Loucy (cell line): Measurements from ENCODE around the gene CCDC33.

Source experiments
- H2AFZ ChIP-seq: fragments of 200-600 bp; sonication (generic); 2 replicates; pipeline ENCODE4 v1.6.0; 2016; ENCODE audit warnings: antibody characterized with exemption, mild to moderate bottlenecking, low read length, moderate library complexity
- H3F3A ChIP-seq: fragments of 200-600 bp; 2 replicates; pipeline ENCODE4 v1.6.0; 2016; ENCODE audit warnings: antibody characterized with exemption, low read depth, mild to moderate bottlenecking
- H3K27me3 ChIP-seq: fragments of 200-600 bp; sonication (generic); 2 replicates; pipeline ENCODE4 v1.6.1; 2014; ENCODE audit warnings: low read length, mild to moderate bottlenecking; ENCODE audit not compliant: insufficient read depth, poor library complexity, severe bottlenecking
- H3K36me3 ChIP-seq: fragments of 200-600 bp; sonication (generic); 2 replicates; pipeline ENCODE4 v1.6.1; 2016; ENCODE audit warnings: low read length; ENCODE audit not compliant: insufficient read depth
- H3K4me1 ChIP-seq: fragments of 200-600 bp; sonication (generic); 2 replicates; pipeline ENCODE4 v1.5.1; 2014; ENCODE audit warnings: low read length, mild to moderate bottlenecking; ENCODE audit not compliant: insufficient read depth, poor library complexity, severe bottlenecking
- H3K4me2 ChIP-seq: fragments of 200-600 bp; sonication (generic); 2 replicates; pipeline ENCODE4 v1.6.0; 2014; ENCODE audit warnings: antibody characterized with exemption, low read length, low read depth, mild to moderate bottlenecking; ENCODE audit not compliant: poor library complexity, severe bottlenecking
- H3K4me3 ChIP-seq: fragments of 200-600 bp; sonication (generic); 2 replicates; pipeline ENCODE4 v1.5.1; 2014; ENCODE audit warnings: low read length, mild to moderate bottlenecking, mixed read lengths; ENCODE audit not compliant: poor library complexity, severe bottlenecking
- H3K79me2 ChIP-seq: fragments of 200-600 bp; sonication (generic); 2 replicates; pipeline ENCODE4 v1.6.1; 2014; ENCODE audit warnings: low read length; ENCODE audit not compliant: insufficient read depth
- H3K9ac ChIP-seq: fragments of 200-600 bp; sonication (generic); 2 replicates; pipeline ENCODE4 v1.6.0; 2014; ENCODE audit warnings: mild to moderate bottlenecking, low read depth, low read length, moderate library complexity; ENCODE audit not compliant: poor library complexity, severe bottlenecking
- H3K9me2 ChIP-seq: fragments of 200-600 bp; sonication (generic); replicated peaks from 2 replicates; pipeline ENCODE4 v1.6.1; 2016; ENCODE audit warnings: low read depth, low read length, mixed read lengths
- H3K9me3 ChIP-seq: fragments of 200-600 bp; sonication (generic); 2 replicates; pipeline ENCODE4 v1.6.1; 2014; ENCODE audit warnings: mild to moderate bottlenecking, antibody characterized with exemption, low read length, low read depth; ENCODE audit not compliant: insufficient read depth
- H4K20me1 ChIP-seq: fragments of 200-600 bp; sonication (generic); 2 replicates; pipeline ENCODE4 v1.6.0; 2014; ENCODE audit warnings: antibody characterized with exemption, low read length, mild to moderate bottlenecking; ENCODE audit not compliant: insufficient read depth, poor library complexity, severe bottlenecking
- EZH2phosphoT487 ChIP-seq: fragments of 200-600 bp; IDR thresholded peaks from 2 replicates; pipeline ENCODE4 v1.6.1; 2018; ENCODE audit warnings: antibody characterized with exemption, mild to moderate bottlenecking, moderate library complexity, borderline replicate concordance
- TF ChIP-seq, protein P1 (sequence below): fragments of 200-600 bp; sonication (generic); conservative IDR thresholded peaks from 2 replicates; pipeline ENCODE4 v1.5.1; 2014; ENCODE audit warnings: mild to moderate bottlenecking, antibody characterized with exemption, low read length

Gene CCDC33

DNA sequence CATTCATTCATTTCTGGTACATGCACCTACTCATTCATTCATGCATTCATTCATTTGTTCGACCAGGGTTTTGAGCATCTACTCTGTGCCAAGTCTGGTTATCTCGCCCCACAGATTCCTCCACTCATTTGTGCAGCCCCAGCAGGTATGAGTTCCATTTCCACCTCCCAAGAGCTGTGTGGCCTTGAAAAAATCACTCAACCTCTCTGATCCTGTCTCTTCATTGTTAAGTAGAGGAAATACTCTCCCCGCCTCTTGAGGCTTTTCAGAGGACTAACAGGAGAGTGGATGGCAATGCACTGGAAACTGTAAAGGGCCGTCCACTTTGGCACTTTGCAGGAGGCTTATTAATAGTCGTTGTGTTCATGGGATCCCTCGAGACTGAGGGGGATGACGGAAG, 69.6 kb downstream of the CCDC33 start:
- Histone ChIP-seq H3K79me2 (no peaks in the 10 kb centered on the region), H3K4me2 (no peak overlapping the region), H3K27me3 (no peaks in the 10 kb centered on the region), H3K9me2 (no peaks in the 10 kb centered on the region), H3K9me3 (no peaks in the 10 kb centered on the region), H4K20me1 (no peaks in the 10 kb centered on the region), H3K4me3 (no peak overlapping the region), H3K9ac (no peak overlapping the region), H3K4me1 (peaks cover 12% of the 10 kb centered on the region), H3F3A (no peaks in the 10 kb centered on the region), H3K36me3 (no peaks in the 10 kb centered on the region), H2AFZ (no peak overlapping the region)
- TF ChIP-seq, protein P1, sequence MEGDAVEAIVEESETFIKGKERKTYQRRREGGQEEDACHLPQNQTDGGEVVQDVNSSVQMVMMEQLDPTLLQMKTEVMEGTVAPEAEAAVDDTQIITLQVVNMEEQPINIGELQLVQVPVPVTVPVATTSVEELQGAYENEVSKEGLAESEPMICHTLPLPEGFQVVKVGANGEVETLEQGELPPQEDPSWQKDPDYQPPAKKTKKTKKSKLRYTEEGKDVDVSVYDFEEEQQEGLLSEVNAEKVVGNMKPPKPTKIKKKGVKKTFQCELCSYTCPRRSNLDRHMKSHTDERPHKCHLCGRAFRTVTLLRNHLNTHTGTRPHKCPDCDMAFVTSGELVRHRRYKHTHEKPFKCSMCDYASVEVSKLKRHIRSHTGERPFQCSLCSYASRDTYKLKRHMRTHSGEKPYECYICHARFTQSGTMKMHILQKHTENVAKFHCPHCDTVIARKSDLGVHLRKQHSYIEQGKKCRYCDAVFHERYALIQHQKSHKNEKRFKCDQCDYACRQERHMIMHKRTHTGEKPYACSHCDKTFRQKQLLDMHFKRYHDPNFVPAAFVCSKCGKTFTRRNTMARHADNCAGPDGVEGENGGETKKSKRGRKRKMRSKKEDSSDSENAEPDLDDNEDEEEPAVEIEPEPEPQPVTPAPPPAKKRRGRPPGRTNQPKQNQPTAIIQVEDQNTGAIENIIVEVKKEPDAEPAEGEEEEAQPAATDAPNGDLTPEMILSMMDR, result no peak
- TF ChIP-seq EZH2phosphoT487, result no peak

GRCh38 chr15:74306781-74307217, 70.7 kb downstream of the CCDC33 start:
- no peak overlapping the region for H2AFZ ChIP-seq
- H3K79me2 ChIP-seq, result no peaks in the 10 kb centered on the region
- H3K4me1 ChIP-seq, result peaks cover 14% of the 10 kb centered on the region
- H3K27me3 ChIP-seq, result no peaks in the 10 kb centered on the region
- H3K4me2 ChIP-seq, result no peak overlapping the region
- H3K9ac ChIP-seq, result no peak overlapping the region
- H3K36me3 ChIP-seq, result no peaks in the 10 kb centered on the region
- H3K9me3 ChIP-seq, result no peaks in the 10 kb centered on the region
- TF ChIP-seq, protein P1, result no peak
- no peak for TF ChIP-seq EZH2phosphoT487
- no peaks in the 10 kb centered on the region for H4K20me1 ChIP-seq
- no peak overlapping the region for H3K4me3 ChIP-seq
- no peaks in the 10 kb centered on the region for H3F3A ChIP-seq
- no peaks in the 10 kb centered on the region for H3K9me2 ChIP-seq

- H3K4me2 ChIP-seq, result peak overlapping the region; percentile 46
Measured at GRCh38 chr15:74307827-74308811, 72.0 kb downstream of the CCDC33 start.

More at GRCh38 chr15:74307827-74308811, 72.0 kb downstream of the CCDC33 start:
- Histone ChIP-seq H3K9ac (no peak overlapping the region), H3K9me2 (no peaks in the 10 kb centered on the region), H3K4me1 (peaks cover 27% of the 10 kb centered on the region), H3K36me3 (no peaks in the 10 kb centered on the region), H3F3A (no peaks in the 10 kb centered on the region), H3K4me3 (no peak overlapping the region), H4K20me1 (no peaks in the 10 kb centered on the region), H2AFZ (0 out of 2 replicates have a peak overlapping the region, but pooled peaks have one; percentile 51), H3K9me3 (no peaks in the 10 kb centered on the region), H3K27me3 (no peaks in the 10 kb centered on the region), H3K79me2 (no peaks in the 10 kb centered on the region)
- TF ChIP-seq EZH2phosphoT487, result no peak
- TF ChIP-seq, protein P1, result peak; percentile 79
